ENCODE results near the gene RING1. TPM values are rescaled to one million over a fixed set of nuclear protein-coding genes. Genes with fewer than 3 reads are reported as not detected.

The RING1 gene
- total RNA-seq, 8 experiments from 2014 or later, result 17.2 to 43.0 (median 34.5) TPM

GRCh38 chr6:33190504-33191107 lies 17.7 kb upstream of the RING1 start:
- in situ Hi-C loops (cut with MboI; ENCODE audit: low pct_unique_long_range_greater_than_20kb in 2 of 9, low sequenced_read_pairs in 9 of 9, unreplicated experiment in 9 of 9), result no loop called here
- Histone ChIP-seq H3K4me3 (no peak overlapping the region), H3K4me1 (replicated peaks in 1 of 2) (peaks cover 5 to 21% of the 10 kb centered on the region in 2 donors), H3K27ac (no peak overlapping the region)
- ATAC-seq (replicated peaks in 6 of 8), result no peak
- WGBS, 10 experiments, result 75 to 100% methylated on average over 1 to 2 of the region's 11 CpGs; no CpG with 5 or more reads in 8 of the 10 experiments

- Histone ChIP-seq H3K4me1 (replicated peaks in 1 of 2) (peaks cover 5 to 21% of the 10 kb centered on the region in 2 donors), H3K27ac (no peak overlapping the region), H3K4me3 (no peak overlapping the region)
- WGBS, 10 experiments, result 30 to 90% (median 79%) methylated on average over 2 of the region's 8 CpGs; no CpG with 5 or more reads in 7 of the 10 experiments
- peak in 1 of 8 experiments; percentile 25 for ATAC-seq (replicated peaks in 6 of 8)
- in situ Hi-C loops (cut with MboI; ENCODE audit: low pct_unique_long_range_greater_than_20kb in 2 of 9, low sequenced_read_pairs in 9 of 9, unreplicated experiment in 9 of 9), result no loop called here
These were observed 16.8 kb upstream of the RING1 start for GRCh38 chr6:33191383-33192104.

GRCh38 chr6:33192105-33192646 lies 16.1 kb upstream of the RING1 start, which contains the start of gene COL11A2:
Gene COL11A2, minus strand, starts transcription at chr6:33192467. Its CDS starts 227 bp downstream, at chr6:33192240.
- peaks cover 5 to 21% of the 10 kb centered on the region in 2 donors for H3K4me1 ChIP-seq (replicated peaks in 1 of 2)
- no peak within 1 kb of the TSS for H3K27ac ChIP-seq
- peak within 1 kb of the TSS in 4 of 5 donors; percentile 14 to 25 (median 18) for H3K4me3 ChIP-seq
- ATAC-seq (replicated peaks in 6 of 8), result peak in 7 of 8 experiments; percentile 10 to 51 (median 30)
- 7 to 100% (median 16%) methylated on average over 1 to 5 of the region's 35 CpGs; no CpG with 5 or more reads in 7 of the 10 experiments for WGBS, 10 experiments
- in situ Hi-C loops (cut with MboI; ENCODE audit: low pct_unique_long_range_greater_than_20kb in 2 of 9, low sequenced_read_pairs in 9 of 9, unreplicated experiment in 9 of 9), result no loop called here

GRCh38 chr6:33192671-33193602 lies 15.4 kb upstream of the RING1 start:
- Histone ChIP-seq H3K27ac (no peak overlapping the region), H3K4me1 (replicated peaks in 1 of 2) (peaks cover 5 to 25% of the 10 kb centered on the region in 2 donors), H3K4me3 (peak overlapping the region in 4 of 5 donors; percentile 14 to 25 (median 18))
- ATAC-seq (replicated peaks in 6 of 8), result peak in 7 of 8 experiments; percentile 5 to 47 (median 24)
- in situ Hi-C loops (cut with MboI; ENCODE audit: low pct_unique_long_range_greater_than_20kb in 2 of 9, low sequenced_read_pairs in 9 of 9, unreplicated experiment in 9 of 9), result no loop called here
- WGBS, 10 experiments, result 0 to 33% (median 6%) methylated on average over 1 to 8 of the region's 72 CpGs; no CpG with 5 or more reads in 6 of the 10 experiments

GRCh38 chr6:33193619-33194018 lies 14.7 kb upstream of the RING1 start:
- Histone ChIP-seq H3K4me1 (replicated peaks in 1 of 2) (peaks cover 5 to 27% of the 10 kb centered on the region in 2 donors), H3K4me3 (no peak overlapping the region), H3K27ac (no peak overlapping the region)
- in situ Hi-C loops (cut with MboI; ENCODE audit: low pct_unique_long_range_greater_than_20kb in 2 of 9, low sequenced_read_pairs in 9 of 9, unreplicated experiment in 9 of 9), result no loop called here
- 52 to 100% methylated on average over 2 to 3 of the region's 6 CpGs; no CpG with 5 or more reads in 8 of the 10 experiments for WGBS, 10 experiments
- peak in 4 of 8 experiments; percentile 3 to 12 (median 6) for ATAC-seq (replicated peaks in 6 of 8)

GRCh38 chr6:33194431-33194979 lies 13.8 kb upstream of the RING1 start:
- 17 to 100% (median 86%) methylated on average over 1 to 2 of the region's 8 CpGs; no CpG with 5 or more reads in 6 of the 10 experiments for WGBS, 10 experiments
- no peak for ATAC-seq (replicated peaks in 6 of 8)
- Histone ChIP-seq H3K4me3 (no peak overlapping the region), H3K27ac (no peak overlapping the region), H3K4me1 (replicated peaks in 1 of 2) (peaks cover 9 to 27% of the 10 kb centered on the region in 2 donors)
- in situ Hi-C loops (cut with MboI; ENCODE audit: low pct_unique_long_range_greater_than_20kb in 2 of 9, low sequenced_read_pairs in 9 of 9, unreplicated experiment in 9 of 9), result no loop called here

- in situ Hi-C loops (cut with MboI; ENCODE audit: low pct_unique_long_range_greater_than_20kb in 2 of 9, low sequenced_read_pairs in 9 of 9, unreplicated experiment in 9 of 9), result no loop called here
- H3K27ac ChIP-seq, result no peak overlapping the region
- H3K4me1 ChIP-seq (replicated peaks in 1 of 2), result peaks cover 9 to 27% of the 10 kb centered on the region in 2 donors
- WGBS, 10 experiments, result 83 to 100% (median 95%) methylated on average over 1 to 12 of the region's 15 CpGs
- no peak overlapping the region for H3K4me3 ChIP-seq
- no peak for ATAC-seq (replicated peaks in 6 of 8)
These were observed 12.8 kb upstream of the RING1 start for GRCh38 chr6:33195304-33196165.

GRCh38 chr6:33197431-33198048 lies 10.8 kb upstream of the RING1 start:
- H3K4me3 ChIP-seq, result no peak overlapping the region
- peak; percentile 23 to 67 (median 48) for ATAC-seq (replicated peaks in 6 of 8)
- H3K27ac ChIP-seq, result no peak overlapping the region
- in situ Hi-C loops (cut with MboI; ENCODE audit: low pct_unique_long_range_greater_than_20kb in 2 of 9, low sequenced_read_pairs in 9 of 9, unreplicated experiment in 9 of 9), result no loop called here
- peaks cover 18 to 22% of the 10 kb centered on the region in 2 donors for H3K4me1 ChIP-seq (replicated peaks in 1 of 2)
- 0 to 90% (median 31%) methylated on average over 1 to 10 of the region's 12 CpGs; no CpG with 5 or more reads in 2 of the 10 experiments for WGBS, 10 experiments

- no peak for ATAC-seq (replicated peaks in 6 of 8)
- in situ Hi-C loops (cut with MboI; ENCODE audit: low pct_unique_long_range_greater_than_20kb in 2 of 9, low sequenced_read_pairs in 9 of 9, unreplicated experiment in 9 of 9), result no loop called here
- WGBS, 10 experiments, result 83 to 100% (median 92%) methylated on average over 1 to 4 of the region's 6 CpGs; no CpG with 5 or more reads in 6 of the 10 experiments
- H3K4me3 ChIP-seq, result no peak overlapping the region
- peaks cover 13 to 17% of the 10 kb centered on the region in 2 donors for H3K4me1 ChIP-seq (replicated peaks in 1 of 2)
- H3K27ac ChIP-seq, result no peak overlapping the region
These were observed 10.0 kb upstream of the RING1 start for GRCh38 chr6:33198159-33198852.

GRCh38 chr6:33198853-33199436 lies 9.4 kb upstream of the RING1 start:
- Histone ChIP-seq H3K4me1 (replicated peaks in 1 of 2) (peaks cover 16 to 19% of the 10 kb centered on the region in 2 donors), H3K27ac (no peak overlapping the region), H3K4me3 (peak overlapping the region; percentile 68 to 95 (median 82))
- in situ Hi-C loops (cut with MboI; ENCODE audit: low pct_unique_long_range_greater_than_20kb in 2 of 9, low sequenced_read_pairs in 9 of 9, unreplicated experiment in 9 of 9), result no loop called here
- no CpG with 5 or more reads among the region's 3 CpGs for WGBS, 10 experiments
- no peak for ATAC-seq (replicated peaks in 6 of 8)
